Retinal pigment epithelial cell (primary cell): Measurements from ENCODE around the gene C19orf44.
"Not testable (repeated sequence)": the region's sequence is repeated elsewhere in the genome, so short reads cannot be mapped to it uniquely, and the experiment has no call there.

ENCODE experiments used
- DNase-seq: peaks from one replicate; pipeline ENCODE4 v3.0.0-alpha.2; 2010; ENCODE audit warnings: low read depth
- H3K4me3 ChIP-seq: 2 replicates; pipeline ENCODE4 v1.5.1; 2011; ENCODE audit warnings: mild to moderate bottlenecking, low read length, control low read depth, moderate library complexity
- TF ChIP-seq, protein P1 (sequence below): conservative IDR thresholded peaks from 2 replicates; pipeline ENCODE4 v1.5.1; 2011; ENCODE audit warnings: low read depth, low read length, control low read depth, inconsistent platforms

Gene C19orf44

DNA sequence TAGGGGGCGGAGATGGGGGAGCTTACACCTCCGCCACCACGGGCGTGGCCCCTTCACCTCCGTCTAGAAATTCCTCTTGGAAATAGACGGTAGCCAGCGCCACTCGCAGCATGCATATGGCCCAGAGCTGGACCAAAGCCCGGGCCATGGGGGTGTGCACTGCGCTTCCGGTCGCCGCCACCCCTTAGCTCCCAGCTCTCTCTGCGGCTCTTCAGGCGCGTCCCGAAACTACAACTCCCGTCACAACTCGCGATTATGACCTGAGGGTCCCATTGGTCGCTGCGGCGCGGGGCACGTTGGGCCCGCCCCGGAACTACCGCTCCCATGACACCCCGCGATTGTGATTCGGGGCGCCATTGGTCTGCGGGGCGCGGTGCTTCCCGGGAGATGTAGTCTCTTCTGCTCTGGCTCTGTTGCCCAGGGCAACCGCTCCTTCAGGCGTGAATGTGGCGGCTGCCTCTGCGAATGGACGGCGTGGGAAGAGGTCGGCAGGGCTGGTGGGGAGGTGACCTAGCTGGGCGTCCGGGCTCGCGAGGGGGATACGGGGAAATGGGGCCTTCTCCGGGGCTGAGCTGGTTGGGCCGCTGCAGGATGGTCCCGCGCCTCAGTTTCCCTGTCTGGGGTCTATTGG, at the start of gene C19orf44, which contains the start of gene CALR3:
TSS of gene C19orf44 (plus strand) at position 413 of the 631 bp plus-strand sequence. CDS start 4,399 bp downstream, outside the sequence.
TSS of gene CALR3 (minus strand) at position 186 of the 631 bp plus-strand sequence. CDS start at position 148, 38 bp downstream.
- peak; percentile 91 for DNase-seq
- TF ChIP-seq, protein P1, sequence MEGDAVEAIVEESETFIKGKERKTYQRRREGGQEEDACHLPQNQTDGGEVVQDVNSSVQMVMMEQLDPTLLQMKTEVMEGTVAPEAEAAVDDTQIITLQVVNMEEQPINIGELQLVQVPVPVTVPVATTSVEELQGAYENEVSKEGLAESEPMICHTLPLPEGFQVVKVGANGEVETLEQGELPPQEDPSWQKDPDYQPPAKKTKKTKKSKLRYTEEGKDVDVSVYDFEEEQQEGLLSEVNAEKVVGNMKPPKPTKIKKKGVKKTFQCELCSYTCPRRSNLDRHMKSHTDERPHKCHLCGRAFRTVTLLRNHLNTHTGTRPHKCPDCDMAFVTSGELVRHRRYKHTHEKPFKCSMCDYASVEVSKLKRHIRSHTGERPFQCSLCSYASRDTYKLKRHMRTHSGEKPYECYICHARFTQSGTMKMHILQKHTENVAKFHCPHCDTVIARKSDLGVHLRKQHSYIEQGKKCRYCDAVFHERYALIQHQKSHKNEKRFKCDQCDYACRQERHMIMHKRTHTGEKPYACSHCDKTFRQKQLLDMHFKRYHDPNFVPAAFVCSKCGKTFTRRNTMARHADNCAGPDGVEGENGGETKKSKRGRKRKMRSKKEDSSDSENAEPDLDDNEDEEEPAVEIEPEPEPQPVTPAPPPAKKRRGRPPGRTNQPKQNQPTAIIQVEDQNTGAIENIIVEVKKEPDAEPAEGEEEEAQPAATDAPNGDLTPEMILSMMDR: no peak
- peak within 1 kb of the TSS; percentile 87 for H3K4me3 ChIP-seq

DNA sequence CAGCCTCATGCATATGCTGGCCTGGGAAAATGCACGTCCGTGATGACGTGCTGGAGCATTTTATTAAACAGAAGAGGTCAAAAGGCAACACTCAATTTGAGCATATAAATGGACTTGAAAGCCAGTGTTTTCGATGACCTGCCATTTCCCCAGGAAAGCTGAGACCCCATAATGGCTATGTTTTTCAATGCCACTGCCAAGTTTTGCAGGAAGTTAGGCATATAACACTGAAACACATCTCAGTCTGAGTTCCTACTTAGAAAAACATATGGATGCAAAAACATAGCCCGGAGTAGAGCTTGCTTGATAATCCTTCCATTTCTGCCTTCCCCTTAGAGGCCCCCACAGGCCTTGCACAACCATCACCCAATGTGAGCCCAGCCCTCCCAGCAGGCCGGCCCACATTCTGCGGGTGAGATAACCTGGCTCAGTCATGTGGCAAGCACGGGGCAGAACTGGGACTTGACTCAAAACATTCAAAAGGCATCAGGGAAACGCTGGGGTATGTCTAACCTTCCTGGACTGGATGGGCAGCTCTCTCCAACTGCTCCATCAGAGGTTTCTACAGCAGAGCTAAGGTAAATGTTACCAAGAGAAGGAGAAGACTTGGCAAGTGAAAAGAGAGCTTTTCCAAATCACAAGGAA, 49.3 kb upstream of the C19orf44 start:
- DNase-seq: peak; percentile 96
- no peak overlapping the region for H3K4me3 ChIP-seq
- TF ChIP-seq, protein P1: no peak

DNA sequence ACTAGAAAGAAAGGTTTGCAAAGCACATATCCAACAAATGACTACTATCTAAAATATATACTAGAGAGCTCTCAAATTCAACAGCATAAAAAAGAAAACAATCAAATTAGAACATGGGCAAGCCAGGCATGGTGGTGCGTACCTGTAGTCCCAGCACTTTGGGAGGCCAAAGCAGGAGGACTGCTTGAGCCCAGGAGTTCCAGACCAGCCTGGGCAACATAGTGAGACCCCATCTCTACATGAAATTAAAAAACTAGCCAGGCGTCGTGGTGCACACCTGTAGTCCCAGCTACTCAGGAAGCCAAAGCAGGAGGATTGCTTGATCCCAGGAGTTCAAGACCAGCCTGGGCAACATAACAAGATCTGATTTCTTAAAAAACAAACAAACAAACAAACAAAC, 47.3 kb upstream of the C19orf44 start:
- not testable (repeated sequence) for DNase-seq, H3K4me3 ChIP-seq

DNA sequence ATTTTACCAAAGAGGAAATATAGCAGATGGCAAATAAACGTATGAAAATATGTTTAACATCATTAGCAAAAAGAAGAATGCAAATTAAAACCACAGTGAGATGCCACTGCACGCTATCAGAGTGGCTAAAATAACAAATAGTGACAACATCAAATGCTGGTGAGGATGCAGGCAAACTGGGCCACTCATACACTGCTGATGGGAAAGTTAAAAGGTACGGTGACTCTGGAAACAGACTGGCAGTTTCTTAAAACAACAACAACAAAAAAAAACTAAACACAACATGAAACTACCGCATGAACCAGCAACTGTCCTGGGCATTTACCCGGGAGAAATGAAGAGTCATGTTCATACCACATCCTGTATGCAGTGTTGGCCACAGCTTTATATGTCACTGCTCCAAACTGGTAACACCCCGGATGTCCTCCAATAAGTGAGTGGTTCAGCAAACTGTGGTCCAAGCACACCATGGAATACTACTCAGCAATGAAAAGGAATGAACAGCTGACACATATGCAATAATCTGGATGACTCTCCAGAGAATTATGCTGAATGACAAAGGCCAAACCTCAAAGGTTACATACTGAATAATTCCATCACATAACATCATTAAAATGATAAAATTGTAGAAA, 46.7 kb upstream of the C19orf44 start:
- TF ChIP-seq, protein P1: no peak
- DNase-seq: no peak
- no peak overlapping the region for H3K4me3 ChIP-seq

DNA sequence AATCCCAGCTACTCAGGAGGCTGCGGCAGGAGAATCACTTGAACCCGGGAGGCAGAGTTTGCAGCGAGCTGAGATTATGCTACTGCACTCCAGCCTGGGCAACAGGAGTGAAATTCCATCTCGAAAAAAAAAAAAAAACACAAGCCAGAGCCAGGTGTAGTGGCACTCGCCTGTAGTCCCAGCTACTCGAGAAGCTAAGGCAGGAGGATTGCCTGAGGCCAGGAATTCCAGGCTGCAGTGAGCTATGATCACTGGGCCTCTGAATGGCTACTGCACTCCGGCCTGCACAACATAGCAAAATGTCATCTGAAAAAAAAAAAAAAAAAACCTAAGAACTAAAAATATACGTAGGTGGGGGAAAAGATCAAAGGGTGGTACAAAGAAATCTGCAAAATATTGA, 43.9 kb upstream of the C19orf44 start:
- DNase-seq: no peak
- TF ChIP-seq, protein P1: no peak

DNA sequence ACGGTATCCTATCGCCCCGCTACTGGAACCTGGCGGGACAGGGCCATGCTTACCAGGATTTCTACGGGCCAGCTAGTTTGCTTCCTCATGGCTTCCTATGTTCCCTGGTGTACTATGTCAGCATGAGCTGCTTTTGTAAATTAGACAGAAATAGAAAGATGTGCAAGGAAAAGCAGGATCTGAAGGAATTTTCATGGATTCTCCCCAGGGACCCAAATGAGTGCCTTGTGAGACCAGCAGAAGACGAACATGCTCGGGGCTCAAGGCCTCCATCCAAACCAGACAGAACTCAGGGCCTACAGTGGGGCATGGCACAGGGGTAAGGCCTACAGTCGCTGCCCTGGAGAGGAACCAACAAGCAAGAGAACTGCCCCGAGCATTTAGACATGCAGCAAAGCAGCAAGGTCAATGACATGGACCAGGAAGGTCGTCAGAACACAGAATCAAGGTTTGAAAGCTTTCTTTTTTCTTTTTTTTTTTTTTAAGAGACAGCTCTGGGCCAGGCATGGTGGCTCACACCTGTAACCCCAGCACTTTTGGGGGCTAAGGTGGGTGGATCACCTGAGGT, 41.8 kb upstream of the C19orf44 start:
- no peak for DNase-seq
- TF ChIP-seq, protein P1: no peak
- no peak overlapping the region for H3K4me3 ChIP-seq

More for the DNA sequence above, 43.9 kb upstream of the C19orf44 start:
- no peak overlapping the region for H3K4me3 ChIP-seq

DNA sequence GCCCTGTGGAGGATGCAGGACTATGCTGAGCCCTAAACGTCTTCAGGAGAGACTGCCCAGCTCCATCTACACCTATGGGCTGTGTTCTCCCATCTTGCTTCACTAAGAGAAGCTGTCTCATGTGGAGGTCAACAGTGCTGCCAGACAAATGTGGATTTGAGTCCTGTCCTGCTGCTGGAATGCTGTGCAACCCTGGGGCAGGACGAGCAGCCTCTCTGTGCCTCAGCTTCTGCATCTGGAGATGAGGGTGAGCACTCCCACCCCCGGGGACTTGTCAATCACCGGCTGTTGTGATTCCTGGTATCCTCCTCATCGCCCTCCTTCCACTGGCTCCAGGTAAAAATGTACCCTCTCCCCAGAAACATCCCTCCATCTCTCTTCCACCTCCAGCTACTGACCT, 40.7 kb upstream of the C19orf44 start:
- TF ChIP-seq, protein P1: no peak
- H3K4me3 ChIP-seq: no peak overlapping the region
- no peak for DNase-seq
